ENCODE data around the gene OR51B5. TPM values are rescaled to one million over a fixed set of nuclear protein-coding genes. Genes with fewer than 3 reads are reported as not detected.

The OR51B5 gene
- polyA plus RNA-seq, 1 of the 3 experiments (the other 2 are of a cell fraction), result 0.15 TPM

DNA sequence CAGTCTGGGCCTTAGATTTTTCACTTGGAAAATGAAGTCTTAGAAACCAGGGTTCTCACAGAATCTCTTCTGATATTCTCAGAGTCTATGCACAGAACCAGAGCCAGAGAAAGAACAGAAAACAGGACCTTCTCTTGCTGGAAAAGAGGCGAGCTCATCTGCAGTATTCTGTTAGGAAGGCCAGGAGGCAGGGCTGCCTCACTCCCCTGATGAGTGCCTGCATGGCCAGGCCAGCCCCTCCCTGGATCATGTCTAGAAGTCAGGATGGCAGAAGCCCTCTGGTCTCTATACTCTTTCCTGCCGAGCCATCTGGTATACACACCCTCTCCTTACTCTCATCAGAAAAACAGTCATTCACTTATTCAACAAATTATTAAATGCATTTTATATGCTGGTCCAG lies 41.0 kb upstream of the OR51B5 start:
- Histone ChIP-seq H3K27ac (ENCODE audit: low read depth in 2 of 2, low read length in 1 of 2) (no peak overlapping the region), H3K27me3 (ENCODE audit: insufficient read depth) (peaks cover 11% of the 10 kb centered on the region; the same call in 1 of the 2 replicates), H3K79me2 (ENCODE audit: insufficient read depth) (no peaks in the 10 kb centered on the region), H3K4me2 (no peak overlapping the region), H2AFZ (ENCODE audit: low read depth) (no peak overlapping the region), H3K4me3 (ENCODE audit: low read depth in 2 of 2, low read length in 1 of 2) (no peak overlapping the region), H3K9me2 (no peaks in the 10 kb centered on the region), H3K9ac (no peak overlapping the region), H3K4me1 (ENCODE audit: control insufficient read depth in 1 of 2, insufficient read depth in 2 of 2, low read depth in 1 of 2, low read length in 1 of 2) (no peaks in the 10 kb centered on the region), H3K36me3 (replicated peaks in 1 of 2; ENCODE audit: control insufficient read depth in 1 of 2, insufficient read depth in 2 of 2, low read length in 1 of 2) (no peaks in the 10 kb centered on the region), H3F3A (replicated peaks; ENCODE audit: insufficient read depth) (no peaks in the 10 kb centered on the region), H4K20me1 (ENCODE audit: insufficient read depth) (no peaks in the 10 kb centered on the region), H3K9me3 (no peaks in the 10 kb centered on the region)
- CTCF ChIA-PET, result no interaction called here
- DNase-seq, result no peak
- TF ChIP-seq EZH2phosphoT487 (IDR thresholded peaks at IDR 0.05; ENCODE audit: borderline replicate concordance, low read depth) (no peak), SMC3 (IDR thresholded peaks at IDR 0.05; ENCODE audit: low read depth, low read length) (no peak), NRF1 (IDR thresholded peaks at IDR 0.05; ENCODE audit: low read depth, low read length) (no peak), CTCF (IDR thresholded peaks at IDR 0.05) (no peak), SIN3A (IDR thresholded peaks at IDR 0.05; ENCODE audit: borderline replicate concordance, low read depth, low read length) (no peak), MAX (IDR thresholded peaks at IDR 0.05; ENCODE audit: low read depth) (no peak), RAD21 (IDR thresholded peaks at IDR 0.05; ENCODE audit: low read length) (no peak), MXI1 (IDR thresholded peaks at IDR 0.05; ENCODE audit: low read depth, low read length) (no peak), RCOR1 (IDR thresholded peaks at IDR 0.05; ENCODE audit: low read length) (no peak), FOXJ3 (CRISPR knock-in tag; IDR thresholded peaks at IDR 0.05) (no peak), RFX5 (IDR thresholded peaks at IDR 0.05; ENCODE audit: low read length) (no peak)
- TF ChIP-seq, protein P1, sequence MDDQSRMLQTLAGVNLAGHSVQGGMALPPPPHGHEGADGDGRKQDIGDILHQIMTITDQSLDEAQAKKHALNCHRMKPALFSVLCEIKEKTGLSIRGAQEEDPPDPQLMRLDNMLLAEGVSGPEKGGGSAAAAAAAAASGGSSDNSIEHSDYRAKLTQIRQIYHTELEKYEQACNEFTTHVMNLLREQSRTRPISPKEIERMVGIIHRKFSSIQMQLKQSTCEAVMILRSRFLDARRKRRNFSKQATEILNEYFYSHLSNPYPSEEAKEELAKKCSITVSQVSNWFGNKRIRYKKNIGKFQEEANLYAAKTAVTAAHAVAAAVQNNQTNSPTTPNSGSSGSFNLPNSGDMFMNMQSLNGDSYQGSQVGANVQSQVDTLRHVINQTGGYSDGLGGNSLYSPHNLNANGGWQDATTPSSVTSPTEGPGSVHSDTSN (IDR thresholded peaks at IDR 0.05), result no peak
- POLR2A ChIA-PET, result no interaction called here
- WGBS (ENCODE audit: low lambda C conversion rate), result 20% methylated on average over 1 of the region's 2 CpGs

DNA sequence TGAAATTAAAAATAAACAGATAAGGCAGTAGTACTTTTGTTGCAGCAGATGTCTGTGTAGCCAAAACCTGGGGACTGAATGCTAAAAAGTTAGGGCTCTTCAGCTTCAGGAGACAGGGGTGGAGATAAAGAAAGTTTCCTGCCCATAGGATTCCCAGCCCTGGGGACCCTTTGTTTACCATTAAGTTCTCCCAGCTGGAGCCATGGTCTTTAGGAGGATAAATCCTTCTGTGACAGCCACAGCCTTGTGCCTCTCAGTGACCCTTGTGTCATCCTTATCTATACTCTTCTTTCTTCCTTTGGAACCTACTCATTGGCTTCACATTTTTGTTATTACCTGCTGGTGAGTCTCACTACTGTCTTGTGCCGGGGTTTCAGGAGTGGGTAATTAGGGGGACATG lies 40.3 kb upstream of the OR51B5 start, which contains the start of gene OR51M1:
TSS of gene OR51M1 (plus strand) at position 237 of the 400 bp plus-strand sequence. CDS start 5,587 bp downstream, outside the sequence.
- H3K9me2 ChIP-seq, result no peaks in the 10 kb centered on the region
- ChIA-PET CTCF (no interaction called here), POLR2A (no interaction called here)
- no peak within 1 kb of the TSS for H3K9ac ChIP-seq
- peaks cover 11% of the 10 kb centered on the region; the same call in 1 of the 2 replicates for H3K27me3 ChIP-seq (ENCODE audit: insufficient read depth)
- no peak within 1 kb of the TSS for H3K4me2 ChIP-seq
- no peaks in the 10 kb centered on the region for H3F3A ChIP-seq (replicated peaks; ENCODE audit: insufficient read depth)
- H3K27ac ChIP-seq (ENCODE audit: low read depth in 2 of 2, low read length in 1 of 2), result no peak within 1 kb of the TSS
- no peaks in the 10 kb centered on the region for H4K20me1 ChIP-seq (ENCODE audit: insufficient read depth)
- 0% methylated on average over 1 of the region's 1 CpG for WGBS (ENCODE audit: low lambda C conversion rate)
- no peaks in the 10 kb centered on the region for H3K36me3 ChIP-seq (replicated peaks in 1 of 2; ENCODE audit: control insufficient read depth in 1 of 2, insufficient read depth in 2 of 2, low read length in 1 of 2)
- H3K4me1 ChIP-seq (ENCODE audit: control insufficient read depth in 1 of 2, insufficient read depth in 2 of 2, low read depth in 1 of 2, low read length in 1 of 2), result no peaks in the 10 kb centered on the region
- H3K79me2 ChIP-seq (ENCODE audit: insufficient read depth), result no peaks in the 10 kb centered on the region
- no peak within 1 kb of the TSS for H2AFZ ChIP-seq (ENCODE audit: low read depth)
- H3K4me3 ChIP-seq (ENCODE audit: low read depth in 2 of 2, low read length in 1 of 2), result no peak within 1 kb of the TSS
- H3K9me3 ChIP-seq, result no peaks in the 10 kb centered on the region
- DNase-seq, result no peak
- TF ChIP-seq RFX5 (IDR thresholded peaks at IDR 0.05; ENCODE audit: low read length) (no peak), FOXM1 (IDR thresholded peaks at IDR 0.05; ENCODE audit: low read depth) (no peak), NFIC (IDR thresholded peaks at IDR 0.05; ENCODE audit: borderline replicate concordance) (no peak), YY1 (IDR thresholded peaks at IDR 0.05; ENCODE audit: low read depth) (no peak), POLR2AphosphoS5 (IDR thresholded peaks at IDR 0.05; ENCODE audit: low read depth, low read length) (no peak), JUND (IDR thresholded peaks at IDR 0.05) (no peak), TCF12 (IDR thresholded peaks at IDR 0.05) (no peak), USF2 (IDR thresholded peaks at IDR 0.05; ENCODE audit: borderline replicate concordance, low read depth, low read length) (no peak), SIN3A (IDR thresholded peaks at IDR 0.05; ENCODE audit: borderline replicate concordance, low read depth, low read length) (no peak), NRF1 (IDR thresholded peaks at IDR 0.05; ENCODE audit: low read depth, low read length) (no peak), IRF3 (IDR thresholded peaks at IDR 0.05; ENCODE audit: low read depth, low read length) (no peak), SMC3 (IDR thresholded peaks at IDR 0.05; ENCODE audit: low read depth, low read length) (no peak), RXRA (IDR thresholded peaks at IDR 0.05; ENCODE audit: borderline replicate concordance, low read depth) (no peak)
- TF ChIP-seq, protein P2, sequence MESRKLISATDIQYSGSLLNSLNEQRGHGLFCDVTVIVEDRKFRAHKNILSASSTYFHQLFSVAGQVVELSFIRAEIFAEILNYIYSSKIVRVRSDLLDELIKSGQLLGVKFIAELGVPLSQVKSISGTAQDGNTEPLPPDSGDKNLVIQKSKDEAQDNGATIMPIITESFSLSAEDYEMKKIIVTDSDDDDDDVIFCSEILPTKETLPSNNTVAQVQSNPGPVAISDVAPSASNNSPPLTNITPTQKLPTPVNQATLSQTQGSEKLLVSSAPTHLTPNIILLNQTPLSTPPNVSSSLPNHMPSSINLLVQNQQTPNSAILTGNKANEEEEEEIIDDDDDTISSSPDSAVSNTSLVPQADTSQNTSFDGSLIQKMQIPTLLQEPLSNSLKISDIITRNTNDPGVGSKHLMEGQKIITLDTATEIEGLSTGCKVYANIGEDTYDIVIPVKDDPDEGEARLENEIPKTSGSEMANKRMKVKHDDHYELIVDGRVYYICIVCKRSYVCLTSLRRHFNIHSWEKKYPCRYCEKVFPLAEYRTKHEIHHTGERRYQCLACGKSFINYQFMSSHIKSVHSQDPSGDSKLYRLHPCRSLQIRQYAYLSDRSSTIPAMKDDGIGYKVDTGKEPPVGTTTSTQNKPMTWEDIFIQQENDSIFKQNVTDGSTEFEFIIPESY (IDR thresholded peaks at IDR 0.05; ENCODE audit: borderline replicate concordance, low read depth), result no peak

Data from SK-N-SH (cell line).